WTC11 (cell line): Measurements from ENCODE around the gene UBE3A. TPM values are rescaled to one million over a fixed set of nuclear protein-coding genes. Genes with fewer than 3 reads are reported as not detected.

Source experiments
- ATAC-seq: fragments of 200-7000 bp; cut with Tn5 transposase; 2 replicates; pipeline ENCODE4 v1.10.0; 2021; ENCODE audit warnings: mild to moderate bottlenecking, moderate library complexity
- CTCF ChIA-PET: fragments of 300-600 bp; sonication (Branson Sonifier 250); formaldehyde crosslinking; loops from one replicate; lab custom pipeline; 2021; ENCODE audit warnings: antibody characterized with exemption; lab: Charles Lee
- POLR2A ChIA-PET: fragments of 350-600 bp; sonication (Branson Sonifier 250); formaldehyde crosslinking; loops from one replicate; lab custom pipeline; 2021; ENCODE audit warnings: antibody characterized with exemption; lab: Charles Lee
- DNase-seq: peaks from one replicate; pipeline ENCODE4 v3.0.0; 2021; ENCODE audit warnings: low spot score
- H3K27ac Mint-ChIP-seq: 2 replicates; pipeline ENCODE4 v1.8.0; 2021; ENCODE audit warnings: mixed read lengths
- H3K27me3 Mint-ChIP-seq: 2 replicates; pipeline ENCODE4 v1.8.0; 2021; ENCODE audit warnings: low read depth, mild to moderate bottlenecking, moderate library complexity, mixed read lengths
- H3K36me3 Mint-ChIP-seq: 2 replicates; pipeline ENCODE4 v1.8.0; 2021; ENCODE audit warnings: mixed read lengths
- H3K4me1 Mint-ChIP-seq: 2 replicates; pipeline ENCODE4 v1.8.0; 2022; ENCODE audit warnings: mixed read lengths
- H3K4me3 Mint-ChIP-seq: 2 replicates; pipeline ENCODE4 v1.8.0; 2021; ENCODE audit warnings: mild to moderate bottlenecking, moderate library complexity, mixed read lengths
- H3K9me3 Mint-ChIP-seq: 2 replicates; pipeline ENCODE4 v1.8.0; 2021; ENCODE audit warnings: mixed read lengths
- ATF3 ChIP-seq: sonication (generic); formaldehyde crosslinking; conservative IDR thresholded peaks from 2 replicates; pipeline ENCODE4 v1.8.1; 2022; ENCODE audit warnings: mild to moderate bottlenecking, missing genetic modification reagents
- ATF6 ChIP-seq: sonication (generic); formaldehyde crosslinking; IDR thresholded peaks from 2 replicates; pipeline ENCODE4 v1.8.1; 2023; ENCODE audit warnings: mild to moderate bottlenecking, missing genetic modification reagents
- CREB1 ChIP-seq: sonication (generic); formaldehyde crosslinking; IDR thresholded peaks from 2 replicates; pipeline ENCODE4 v1.8.0; 2023; ENCODE audit warnings: mild to moderate bottlenecking, missing genetic modification reagents
- HMGXB4 ChIP-seq: sonication (generic); formaldehyde crosslinking; IDR thresholded peaks from 2 replicates; pipeline ENCODE4 v1.8.1; 2023; ENCODE audit warnings: mild to moderate bottlenecking, moderate library complexity, missing genetic modification reagents
- IRF2 ChIP-seq: sonication (generic); formaldehyde crosslinking; IDR thresholded peaks from 2 replicates; pipeline ENCODE4 v1.8.0; 2022; ENCODE audit warnings: low read depth, missing genetic modification reagents, borderline replicate concordance
- KAT7 ChIP-seq: sonication (generic); formaldehyde crosslinking; IDR thresholded peaks from 2 replicates; pipeline ENCODE4 v1.8.1; 2023; ENCODE audit warnings: missing genetic modification reagents, mild to moderate bottlenecking, borderline replicate concordance
- NFATC4 ChIP-seq: fragments of 250-450 bp; sonication (Bioruptor Pico); IDR thresholded peaks from 2 replicates; pipeline ENCODE4 v1.9.0; 2021; ENCODE audit warnings: mild to moderate bottlenecking
- NFE2L1 ChIP-seq: sonication (generic); formaldehyde crosslinking; IDR thresholded peaks from 2 replicates; pipeline ENCODE4 v1.8.1; 2023; ENCODE audit warnings: missing genetic modification reagents
- NR1H2 ChIP-seq: sonication (generic); formaldehyde crosslinking; IDR thresholded peaks from 2 replicates; pipeline ENCODE4 v1.9.0; 2021; ENCODE audit warnings: mild to moderate bottlenecking, moderate library complexity, missing genetic modification reagents
- RELA ChIP-seq: sonication (generic); formaldehyde crosslinking; IDR thresholded peaks from 2 replicates; pipeline ENCODE4 v1.8.1; 2022; ENCODE audit warnings: missing genetic modification reagents, mild to moderate bottlenecking, borderline replicate concordance
- TCF7 ChIP-seq: sonication (generic); formaldehyde crosslinking; IDR thresholded peaks from 2 replicates; pipeline ENCODE4 v1.8.0; 2022; ENCODE audit warnings: mild to moderate bottlenecking, low read depth, missing genetic modification reagents, moderate library complexity
- ZBTB21 ChIP-seq: sonication (generic); formaldehyde crosslinking; IDR thresholded peaks from 2 replicates; pipeline ENCODE4 v1.8.1; 2023; ENCODE audit warnings: mild to moderate bottlenecking, missing genetic modification reagents, borderline replicate concordance
- ZMAT4 ChIP-seq: fragments of 250-450 bp; sonication (Bioruptor Pico); IDR thresholded peaks from 2 replicates; pipeline ENCODE4 v1.9.0; 2021; ENCODE audit warnings: mild to moderate bottlenecking
- ZNF121 ChIP-seq: sonication (generic); formaldehyde crosslinking; IDR thresholded peaks from 2 replicates; pipeline ENCODE4 v1.8.0; 2023; ENCODE audit warnings: missing genetic modification reagents
- ZNF396 ChIP-seq: fragments of 250-450 bp; sonication (Bioruptor Pico); IDR thresholded peaks from 2 replicates; pipeline ENCODE4 v1.8.0; 2021; ENCODE audit warnings: mild to moderate bottlenecking, moderate library complexity, borderline replicate concordance
- total RNA-seq: library from RNA; stranded (reverse); gene quantifications from 3 replicates; pipeline ENCODE4 v1.2.3, GENCODE V29; 2021
- TF ChIP-seq, protein P1 (sequence below): sonication (generic); formaldehyde crosslinking; IDR thresholded peaks from 2 replicates; pipeline ENCODE4 v1.8.0; 2023; ENCODE audit warnings: mild to moderate bottlenecking, missing genetic modification reagents
- TF ChIP-seq, protein P2 (sequence below): sonication (generic); formaldehyde crosslinking; IDR thresholded peaks from 2 replicates; pipeline ENCODE4 v1.8.0; 2022; ENCODE audit warnings: mild to moderate bottlenecking, missing genetic modification reagents
- TF ChIP-seq, protein P3 (sequence below): sonication (generic); formaldehyde crosslinking; IDR thresholded peaks from 2 replicates; pipeline ENCODE4 v1.8.1; 2022; ENCODE audit warnings: missing genetic modification reagents, borderline replicate concordance

The UBE3A gene
- total RNA-seq, 1 experiment from 2014 or later, result 120 TPM

DNA sequence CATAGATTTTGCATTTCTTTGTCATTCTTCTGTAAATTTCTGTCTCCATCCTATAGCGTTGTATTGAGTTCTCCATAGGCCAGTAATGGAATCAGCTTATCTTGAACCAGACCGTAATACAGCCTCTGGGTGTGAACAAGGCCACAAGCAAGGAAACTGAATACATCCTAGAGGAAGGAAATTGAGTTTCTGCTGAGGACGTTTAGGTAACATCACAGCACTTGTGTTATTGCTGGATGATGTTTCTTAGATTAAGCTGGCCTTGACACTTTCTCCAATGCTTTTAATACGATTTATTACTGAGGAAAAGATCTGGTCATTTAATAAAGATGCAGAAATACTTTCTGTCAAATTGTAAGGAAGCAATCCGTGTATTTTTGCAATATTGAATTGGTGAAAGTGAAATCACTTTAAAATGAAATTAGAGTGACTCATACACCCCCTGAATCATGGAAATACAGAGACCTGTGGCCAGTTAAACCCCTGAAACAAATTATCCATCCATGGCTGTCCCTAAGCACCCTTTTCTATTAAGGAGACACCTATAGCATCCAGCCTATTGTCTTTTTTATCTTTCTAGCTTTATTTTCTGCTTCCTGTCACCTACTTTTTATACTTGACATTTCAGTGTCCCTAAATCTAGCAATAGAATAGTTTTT, 48.5 kb upstream of the UBE3A start:
- TF ChIP-seq CREB1 (CRISPR knock-in tag) (no peak), NFATC4 (no peak), HMGXB4 (CRISPR knock-in tag) (no peak), ZNF396 (CRISPR knock-in tag) (no peak)
- CTCF ChIA-PET, result no interaction called here
- Mint-ChIP-seq H3K9me3 (peaks cover 26% of the 10 kb centered on the region), H3K4me3 (no peak overlapping the region), H3K27me3 (no peaks in the 10 kb centered on the region), H3K4me1 (peaks cover 7% of the 10 kb centered on the region; the same call in 1 of the 2 replicates), H3K36me3 (0 out of 2 replicates have a peak, but pooled peaks cover 3% of the 10 kb centered on the region), H3K27ac (no peak overlapping the region)
- POLR2A ChIA-PET, result no interaction called here
- no peak for ATAC-seq
- DNase-seq, result no peak

DNA sequence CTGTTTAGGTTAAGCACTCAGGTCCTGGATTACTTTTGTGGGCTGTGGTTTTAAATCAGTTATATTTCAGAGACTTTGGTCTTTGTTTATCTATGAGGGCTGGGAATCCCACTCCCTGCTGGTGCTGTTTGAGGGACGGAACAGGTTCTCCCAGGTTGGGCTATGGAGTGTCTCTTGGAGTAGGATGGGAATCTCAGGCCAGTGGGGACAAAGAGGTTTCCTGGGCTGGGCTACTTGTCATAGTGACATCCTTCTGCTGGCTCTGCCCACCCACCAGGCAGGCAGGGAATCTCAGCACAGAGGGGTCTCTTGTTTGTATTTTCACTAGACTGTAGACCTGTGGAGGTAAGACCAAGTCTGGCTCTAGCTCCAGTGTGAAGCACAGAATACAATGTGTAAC, 47.2 kb upstream of the UBE3A start:
- CTCF ChIA-PET, result no interaction called here

GRCh38 chr15:25481208-25481859, 42.5 kb upstream of the UBE3A start:
- DNase-seq, result peak; percentile 42
- ChIA-PET POLR2A (no interaction called here), CTCF (interaction anchor here (1.2 kb wide), 1 partner anchor 210 kb away, joined by 3 read pairs; no protein-coding TSS in a partner anchor)
- peak overlapping the region; percentile 33 for H3K4me3 Mint-ChIP-seq
- no peaks in the 10 kb centered on the region for H3K36me3 Mint-ChIP-seq
- ATAC-seq, result peak; percentile 92
- H3K27ac Mint-ChIP-seq, result peak overlapping the region; percentile 84
- peaks cover 7% of the 10 kb centered on the region for H3K27me3 Mint-ChIP-seq
- peaks cover 25% of the 10 kb centered on the region for H3K4me1 Mint-ChIP-seq
- TF ChIP-seq RELA (no peak), ZNF121 (CRISPR knock-in tag) (no peak), ZMAT4 (CRISPR knock-in tag) (no peak), ZBTB21 (CRISPR knock-in tag) (no peak), KAT7 (CRISPR knock-in tag) (no peak), ATF6 (no peak), IRF2 (CRISPR knock-in tag) (no peak), ATF3 (CRISPR knock-in tag) (no peak)
- TF ChIP-seq, protein P1, sequence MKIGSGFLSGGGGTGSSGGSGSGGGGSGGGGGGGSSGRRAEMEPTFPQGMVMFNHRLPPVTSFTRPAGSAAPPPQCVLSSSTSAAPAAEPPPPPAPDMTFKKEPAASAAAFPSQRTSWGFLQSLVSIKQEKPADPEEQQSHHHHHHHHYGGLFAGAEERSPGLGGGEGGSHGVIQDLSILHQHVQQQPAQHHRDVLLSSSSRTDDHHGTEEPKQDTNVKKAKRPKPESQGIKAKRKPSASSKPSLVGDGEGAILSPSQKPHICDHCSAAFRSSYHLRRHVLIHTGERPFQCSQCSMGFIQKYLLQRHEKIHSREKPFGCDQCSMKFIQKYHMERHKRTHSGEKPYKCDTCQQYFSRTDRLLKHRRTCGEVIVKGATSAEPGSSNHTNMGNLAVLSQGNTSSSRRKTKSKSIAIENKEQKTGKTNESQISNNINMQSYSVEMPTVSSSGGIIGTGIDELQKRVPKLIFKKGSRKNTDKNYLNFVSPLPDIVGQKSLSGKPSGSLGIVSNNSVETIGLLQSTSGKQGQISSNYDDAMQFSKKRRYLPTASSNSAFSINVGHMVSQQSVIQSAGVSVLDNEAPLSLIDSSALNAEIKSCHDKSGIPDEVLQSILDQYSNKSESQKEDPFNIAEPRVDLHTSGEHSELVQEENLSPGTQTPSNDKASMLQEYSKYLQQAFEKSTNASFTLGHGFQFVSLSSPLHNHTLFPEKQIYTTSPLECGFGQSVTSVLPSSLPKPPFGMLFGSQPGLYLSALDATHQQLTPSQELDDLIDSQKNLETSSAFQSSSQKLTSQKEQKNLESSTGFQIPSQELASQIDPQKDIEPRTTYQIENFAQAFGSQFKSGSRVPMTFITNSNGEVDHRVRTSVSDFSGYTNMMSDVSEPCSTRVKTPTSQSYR, result no peak
- TF ChIP-seq, protein P2, sequence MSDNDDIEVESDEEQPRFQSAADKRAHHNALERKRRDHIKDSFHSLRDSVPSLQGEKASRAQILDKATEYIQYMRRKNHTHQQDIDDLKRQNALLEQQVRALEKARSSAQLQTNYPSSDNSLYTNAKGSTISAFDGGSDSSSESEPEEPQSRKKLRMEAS, result no peak
- peaks cover 7% of the 10 kb centered on the region; the same call in 1 of the 2 replicates for H3K9me3 Mint-ChIP-seq

More for the DNA sequence above, 47.2 kb upstream of the UBE3A start:
- DNase-seq, result no peak
- Mint-ChIP-seq H3K27me3 (no peaks in the 10 kb centered on the region), H3K9me3 (peaks cover 18% of the 10 kb centered on the region), H3K36me3 (0 out of 2 replicates have a peak, but pooled peaks cover 3% of the 10 kb centered on the region), H3K27ac (no peak overlapping the region), H3K4me1 (peaks cover 18% of the 10 kb centered on the region), H3K4me3 (no peak overlapping the region)
- ATAC-seq, result peak; percentile 54
- TF ChIP-seq, protein P3, sequence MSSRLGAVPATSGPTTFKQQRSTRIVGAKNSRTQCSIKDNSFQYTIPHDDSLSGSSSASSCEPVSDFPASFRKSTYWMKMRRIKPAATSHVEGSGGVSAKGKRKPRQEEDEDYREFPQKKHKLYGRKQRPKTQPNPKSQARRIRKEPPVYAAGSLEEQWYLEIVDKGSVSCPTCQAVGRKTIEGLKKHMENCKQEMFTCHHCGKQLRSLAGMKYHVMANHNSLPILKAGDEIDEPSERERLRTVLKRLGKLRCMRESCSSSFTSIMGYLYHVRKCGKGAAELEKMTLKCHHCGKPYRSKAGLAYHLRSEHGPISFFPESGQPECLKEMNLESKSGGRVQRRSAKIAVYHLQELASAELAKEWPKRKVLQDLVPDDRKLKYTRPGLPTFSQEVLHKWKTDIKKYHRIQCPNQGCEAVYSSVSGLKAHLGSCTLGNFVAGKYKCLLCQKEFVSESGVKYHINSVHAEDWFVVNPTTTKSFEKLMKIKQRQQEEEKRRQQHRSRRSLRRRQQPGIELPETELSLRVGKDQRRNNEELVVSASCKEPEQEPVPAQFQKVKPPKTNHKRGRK (CRISPR knock-in tag), result no peak
- TF ChIP-seq NFE2L1 (CRISPR knock-in tag) (no peak), NR1H2 (CRISPR knock-in tag) (no peak), TCF7 (CRISPR knock-in tag) (no peak)
- TF ChIP-seq, protein P2, result no peak
- POLR2A ChIA-PET, result no interaction called here
